Measurements from ENCODE around the gene SLF2. TPM values are rescaled to one million over a fixed set of nuclear protein-coding genes. Genes with fewer than 3 reads are reported as not detected.

Gene SLF2
- total and polyA plus RNA-seq, 2 of the 13 experiments (the other 11 are each of a cell fraction or from before 2014, with no cell fraction given) = 12.2 to 48.1 TPM

- TF ChIP-seq HNRNPH1 (optimal IDR thresholded peaks at IDR 0.05; ENCODE audit: low read depth, low read length) (no peak), EP300 (IDR thresholded peaks at IDR 0.05; ENCODE audit: low read depth in 2 of 2, low read length in 2 of 2) (peak in 1 of 2 experiments; percentile 85; a peak in 2 of 4 replicates), EP300 (CRISPR knock-in tag; IDR thresholded peaks at IDR 0.05; ENCODE audit: borderline replicate concordance) (peak; percentile 90), ZNF430 (CRISPR knock-in tag; IDR thresholded peaks at IDR 0.05) (peak; percentile 84; the same call in 1 of the 2 replicates), ZNF121 (CRISPR knock-in tag; IDR thresholded peaks at IDR 0.05) (no peak; the same call in none of the 2 replicates), ZNF788 (CRISPR knock-in tag; IDR thresholded peaks at IDR 0.05; ENCODE audit: borderline replicate concordance) (peak; percentile 57; the same call in 1 of the 2 replicates), ZNF513 (CRISPR knock-in tag; conservative IDR thresholded peaks at IDR 0.05) (no peak), SETDB1 (CRISPR knock-in tag; IDR thresholded peaks at IDR 0.05; ENCODE audit: borderline replicate concordance) (no peak), ZBTB3 (CRISPR knock-in tag; IDR thresholded peaks at IDR 0.05; ENCODE audit: borderline replicate concordance, low read depth) (no peak), IRF2 (CRISPR knock-in tag; IDR thresholded peaks at IDR 0.05) (peak; percentile 94), ZNF263 (CRISPR knock-in tag; IDR thresholded peaks at IDR 0.05) (peak; percentile 100), SOX5 (CRISPR knock-in tag; IDR thresholded peaks at IDR 0.05; ENCODE audit: borderline replicate concordance) (peak; percentile 77; the same call in 1 of the 2 replicates), ZBTB25 (CRISPR knock-in tag; IDR thresholded peaks at IDR 0.05) (0 out of 2 replicates have a peak, but pooled peaks have one; percentile 32), ZNF281 (CRISPR knock-in tag; IDR thresholded peaks at IDR 0.05; ENCODE audit: borderline replicate concordance) (peak; percentile 80; the same call in 1 of the 2 replicates), ZBTB2 (CRISPR knock-in tag; IDR thresholded peaks at IDR 0.05; ENCODE audit: low read depth) (no peak), PHB2 (IDR thresholded peaks at IDR 0.05; ENCODE audit: partially characterized antibody) (no peak), YEATS2 (CRISPR knock-in tag; IDR thresholded peaks at IDR 0.05; ENCODE audit: borderline replicate concordance) (no peak; the same call in 1 of the 2 replicates), MEIS1 (CRISPR knock-in tag; IDR thresholded peaks at IDR 0.05; ENCODE audit: borderline replicate concordance) (no peak), FOXA1 (IDR thresholded peaks at IDR 0.05) (peak; percentile 66; the same call in 1 of the 2 replicates), FOXA1 (CRISPR knock-in tag; IDR thresholded peaks at IDR 0.05) (peak; percentile 99)
- TF ChIP-seq, protein P1, sequence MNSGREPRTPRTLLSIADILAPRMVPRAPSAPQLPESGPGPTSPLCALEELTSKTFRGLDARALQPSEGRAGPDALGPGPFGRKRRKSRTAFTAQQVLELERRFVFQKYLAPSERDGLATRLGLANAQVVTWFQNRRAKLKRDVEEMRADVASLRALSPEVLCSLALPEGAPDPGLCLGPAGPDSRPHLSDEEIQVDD (CRISPR knock-in tag; IDR thresholded peaks at IDR 0.05; ENCODE audit: borderline replicate concordance) = no peak
These were observed 58.4 kb downstream of the SLF2 start (continued) for GRCh38 chr10:100970914-100971811.

Data from HepG2 (cell line).